GM23338 (cell line): ENCODE results near the gene FRMD4A. TPM values are rescaled to one million over a fixed set of nuclear protein-coding genes. Genes with fewer than 3 reads are reported as not detected.

ENCODE experiments used
- ATAC-seq: fragments of 200-7000 bp; cut with Tn5 transposase; 3 replicates; pipeline ENCODE4 v1.9.1; 2020
- DNase-seq: peaks from one replicate; pipeline ENCODE4 v3.0.0-alpha.2; 2015; ENCODE audit warnings: low spot score
- H2AFZ ChIP-seq: fragments of 200-600 bp; sonication (generic); 2 replicates; pipeline ENCODE4 v1.8.0; 2016; ENCODE audit warnings: antibody characterized with exemption, mild to moderate bottlenecking, moderate library complexity
- H3F3A ChIP-seq: fragments of 200-600 bp; sonication (generic); replicated peaks from 2 replicates; pipeline ENCODE4 v1.8.0; 2017; ENCODE audit warnings: antibody characterized with exemption, mixed run types, low read depth
- H3K27ac ChIP-seq: fragments of 200-600 bp; sonication (generic); 2 replicates; pipeline ENCODE4 v1.6.1; 2016; ENCODE audit warnings: low read depth
- H3K27me3 ChIP-seq: fragments of 200-600 bp; sonication (generic); 2 replicates; pipeline ENCODE4 v1.8.0; 2016; ENCODE audit warnings: mild to moderate bottlenecking, mixed run types, moderate library complexity; ENCODE audit not compliant: insufficient read depth
- H3K36me3 ChIP-seq: fragments of 200-600 bp; sonication (generic); 2 replicates; pipeline ENCODE4 v1.8.0; 2016; ENCODE audit warnings: mild to moderate bottlenecking; ENCODE audit not compliant: insufficient read depth
- H3K4me1 ChIP-seq: fragments of 200-600 bp; sonication (generic); 2 replicates; pipeline ENCODE4 v1.8.0; 2016; ENCODE audit warnings: mild to moderate bottlenecking, moderate library complexity; ENCODE audit not compliant: insufficient read depth
- H3K4me2 ChIP-seq: fragments of 200-600 bp; sonication (generic); 2 replicates; pipeline ENCODE4 v1.7.1; 2017; ENCODE audit warnings: mixed run types
- H3K4me3 ChIP-seq: fragments of 200-600 bp; sonication (generic); 2 replicates; pipeline ENCODE4 v1.6.1; 2016; ENCODE audit warnings: mixed run types
- H3K79me2 ChIP-seq: fragments of 200-600 bp; sonication (generic); replicated peaks from 2 replicates; pipeline ENCODE4 v1.8.0; 2017; ENCODE audit warnings: mild to moderate bottlenecking; ENCODE audit not compliant: insufficient read depth
- H3K9me2 ChIP-seq: fragments of 200-600 bp; sonication (generic); 2 replicates; pipeline ENCODE4 v1.8.0; 2017; ENCODE audit not compliant: insufficient read depth
- H4K20me1 ChIP-seq: fragments of 200-600 bp; sonication (generic); replicated peaks from 2 replicates; pipeline ENCODE4 v1.8.0; 2017; ENCODE audit warnings: mild to moderate bottlenecking; ENCODE audit not compliant: insufficient read depth
- H3K27ac Mint-ChIP-seq: 2 replicates; pipeline ENCODE4 v1.8.0; 2020; ENCODE audit warnings: inconsistent platforms, mild to moderate bottlenecking, moderate library complexity, mixed read lengths
- H3K27me3 Mint-ChIP-seq: 3 replicates; pipeline ENCODE4 v1.8.0; 2022; ENCODE audit warnings: low read depth, mild to moderate bottlenecking, moderate library complexity, mixed read lengths, inconsistent platforms; ENCODE audit not compliant: insufficient read depth, poor library complexity
- H3K36me3 Mint-ChIP-seq: 3 replicates; pipeline ENCODE4 v1.8.0; 2021; ENCODE audit warnings: low read depth, mild to moderate bottlenecking, inconsistent platforms, moderate library complexity, mixed read lengths
- H3K4me1 Mint-ChIP-seq: 3 replicates; pipeline ENCODE4 v1.8.0; 2020; ENCODE audit warnings: mild to moderate bottlenecking, inconsistent platforms, mixed read lengths
- H3K4me3 Mint-ChIP-seq: 3 replicates; pipeline ENCODE4 v1.8.0; 2021; ENCODE audit warnings: moderate library complexity, mild to moderate bottlenecking, inconsistent platforms, mixed read lengths
- H3K9me3 Mint-ChIP-seq: 3 replicates; pipeline ENCODE4 v1.8.0; 2020; ENCODE audit warnings: moderate library complexity, mild to moderate bottlenecking, inconsistent platforms, mixed read lengths
- CREB1 ChIP-seq: fragments of 250-450 bp; sonication (Bioruptor Pico); IDR thresholded peaks from 2 replicates; pipeline ENCODE4 v1.5.0; 2020; ENCODE audit warnings: low read depth, mild to moderate bottlenecking, moderate library complexity
- CTCF ChIP-seq, 2 experiments: fragments of 200-600 bp in 1 of 2; sonication (generic) in 1 of 2; conservative IDR thresholded peaks; 2 replicates each; pipeline versions ENCODE4 v1.5.1 to v1.6.1; 2016 to 2017; ENCODE audit warnings: antibody characterized with exemption in 2 of 2, low read depth in 2 of 2, mild to moderate bottlenecking in 2 of 2, moderate library complexity in 1 of 2
- ETS1 ChIP-seq: IDR thresholded peaks from 2 replicates; pipeline ENCODE4 v1.6.1; 2016; ENCODE audit warnings: antibody characterized with exemption
- EZH2 ChIP-seq: fragments of 200-600 bp; sonication (generic); IDR thresholded peaks from one replicate; pipeline ENCODE4 v1.8.0; 2017; ENCODE audit warnings: antibody characterized with exemption, mild to moderate bottlenecking, low read depth; ENCODE audit not compliant: unreplicated experiment
- EZH2phosphoT487 ChIP-seq: fragments of 200-600 bp; sonication (generic); IDR thresholded peaks from one replicate; pipeline ENCODE4 v1.8.1; 2018; ENCODE audit warnings: antibody characterized with exemption; ENCODE audit not compliant: unreplicated experiment
- JUNB ChIP-seq: IDR thresholded peaks from one replicate; pipeline ENCODE4 v1.6.1; 2016; ENCODE audit warnings: antibody characterized with exemption; ENCODE audit not compliant: unreplicated experiment
- NANOG ChIP-seq: IDR thresholded peaks from 2 replicates; pipeline ENCODE4 v1.6.1; 2016; ENCODE audit warnings: antibody characterized with exemption, borderline replicate concordance
- POLR2AphosphoS5 ChIP-seq: IDR thresholded peaks from 2 replicates; pipeline ENCODE4 v1.6.1; 2016; ENCODE audit warnings: antibody characterized with exemption, low read depth
- REST ChIP-seq: IDR thresholded peaks from one replicate; pipeline ENCODE4 v1.6.1; 2018; ENCODE audit warnings: antibody characterized with exemption; ENCODE audit not compliant: unreplicated experiment
- STAT1 ChIP-seq: IDR thresholded peaks from one replicate; pipeline ENCODE4 v1.6.1; 2016; ENCODE audit warnings: antibody characterized with exemption; ENCODE audit not compliant: unreplicated experiment
- ZNF114 ChIP-seq: fragments of 250-450 bp; sonication (Bioruptor Pico); IDR thresholded peaks from 2 replicates; pipeline ENCODE4 v1.5.0; 2020; ENCODE audit warnings: mild to moderate bottlenecking, moderate library complexity
- ZNF331 ChIP-seq: fragments of 250-450 bp; sonication (Bioruptor Pico); IDR thresholded peaks from 2 replicates; pipeline ENCODE4 v1.5.0; 2020; ENCODE audit warnings: low read depth, mild to moderate bottlenecking, moderate library complexity
- ZNF462 ChIP-seq: fragments of 250-450 bp; sonication (Bioruptor Pico); IDR thresholded peaks from 2 replicates; pipeline ENCODE4 v1.5.0; 2020; ENCODE audit warnings: mild to moderate bottlenecking, moderate library complexity
- polyA plus RNA-seq: library from polyadenylated mRNA; unstranded; fragments of >200 nt; fragmentation: Nextera tagmentation; extraction: Ambion mirVana; gene quantifications from 2 replicates; pipeline ENCODE4 v1.2.1, GENCODE V29; 2016
- total RNA-seq: library from RNA; depleted of rRNA; stranded (reverse); fragments of >200 nt; shearing (Covaris generic); gene quantifications from 2 replicates; pipeline ENCODE4 v1.2.3, GENCODE V29; 2014

Gene FRMD4A
- total and polyA plus RNA-seq, 2 experiments from 2014 or later: 14.0 to 20.1 TPM

- no peaks in the 10 kb centered on the region for H3K9me3 Mint-ChIP-seq
- no peak for TF ChIP-seq REST
- TF ChIP-seq ZNF462 (CRISPR knock-in tag): no peak
- no peak for TF ChIP-seq EZH2phosphoT487
- TF ChIP-seq POLR2AphosphoS5: no peak
- no peak for TF ChIP-seq STAT1
- no peak for TF ChIP-seq CREB1 (CRISPR knock-in tag)
- no peak for TF ChIP-seq ZNF114 (CRISPR knock-in tag)
- no peak for TF ChIP-seq ZNF331 (CRISPR knock-in tag)
- no peak for TF ChIP-seq ETS1
- TF ChIP-seq EZH2: no peak
- no peak for TF ChIP-seq JUNB
- TF ChIP-seq NANOG: no peak
- TF ChIP-seq CTCF (conservative IDR thresholded peaks at IDR 0.05; ENCODE audit: low read depth in 2 of 2): no peak
- DNase-seq (no peak), ATAC-seq (no peak)
- no peaks in the 10 kb centered on the region for H3K79me2 ChIP-seq
- H3K27ac ChIP-seq: no peak overlapping the region
- H3K4me3 ChIP-seq: no peak overlapping the region
- no peaks in the 10 kb centered on the region for H3K27me3 ChIP-seq
- H3K27ac Mint-ChIP-seq: no peak overlapping the region
- H3K4me3 Mint-ChIP-seq: no peak overlapping the region
- no peaks in the 10 kb centered on the region for H3F3A ChIP-seq
- H2AFZ ChIP-seq: no peak overlapping the region
- peaks cover 2% of the 10 kb centered on the region for H3K27me3 Mint-ChIP-seq
- 0 out of 3 replicates have a peak, but pooled peaks cover 5% of the 10 kb centered on the region for H3K4me1 Mint-ChIP-seq
- no peaks in the 10 kb centered on the region; the same call in 1 of the 2 replicates for H3K36me3 ChIP-seq
- H3K4me1 ChIP-seq: no peaks in the 10 kb centered on the region
- H4K20me1 ChIP-seq: no peaks in the 10 kb centered on the region
- H3K4me2 ChIP-seq: no peak overlapping the region
- H3K9me2 ChIP-seq: no peaks in the 10 kb centered on the region
- peaks cover 3% of the 10 kb centered on the region; the same call in 1 of the 3 replicates for H3K36me3 Mint-ChIP-seq
These were observed 308.7 kb downstream of the FRMD4A start for GRCh38 chr10:14022052-14022451.
